CD4-positive, alpha-beta memory T cell (primary cell): ENCODE data around the gene ZNF44. TPM values are rescaled to one million over a fixed set of nuclear protein-coding genes. Genes with fewer than 3 reads are reported as not detected.
A peak's percentile ranks its signal among the peaks of the same experiment; 100 is the strongest.

Experiments
- CTCF ChIA-PET: fragments of 350-600 bp; sonication (Branson Sonifier 250); formaldehyde crosslinking; loops from one replicate; lab custom pipeline; 2021; ENCODE audit warnings: inconsistent platforms; ENCODE audit not compliant: partially characterized antibody; lab: Charles Lee
- POLR2A ChIA-PET: fragments of 350-600 bp; sonication (Branson Sonifier 250); formaldehyde crosslinking; loops from one replicate; lab custom pipeline; 2021; ENCODE audit not compliant: partially characterized antibody; lab: Charles Lee
- DNase-seq, 5 donors: peaks; one replicate each; pipeline versions ENCODE4 v3.0.0 to v3.0.0-alpha.2; 2020 to 2022; ENCODE audit warnings: mixed read lengths in 1 of 5
- H3K27ac ChIP-seq: one replicate; pipeline ENCODE4 v1.7.0; 2013; ENCODE audit warnings: low read depth, low read length
- H3K27me3 ChIP-seq: 2 replicates; pipeline ENCODE4 v1.7.0; 2013; ENCODE audit warnings: mild to moderate bottlenecking, low read length, moderate library complexity; ENCODE audit not compliant: insufficient read depth
- H3K36me3 ChIP-seq: 2 replicates; pipeline ENCODE4 v1.7.0; 2013; ENCODE audit warnings: mild to moderate bottlenecking, low read length, moderate library complexity; ENCODE audit not compliant: insufficient read depth
- H3K4me1 ChIP-seq: 2 replicates; pipeline ENCODE4 v1.7.0; 2013; ENCODE audit warnings: mild to moderate bottlenecking, low read length, moderate library complexity; ENCODE audit not compliant: insufficient read depth
- H3K4me3 ChIP-seq, 2 donors: one replicate each; pipeline ENCODE4 v1.7.0; 2013; ENCODE audit warnings: low read length in 2 of 2, mild to moderate bottlenecking in 1 of 2
- H3K9me3 ChIP-seq, 2 donors: one replicate each; pipeline ENCODE4 v1.7.0; 2013; ENCODE audit warnings: low read length in 2 of 2, control low read depth in 1 of 2; ENCODE audit not compliant: control insufficient read depth in 1 of 2
- H3K27ac Mint-ChIP-seq, 7 donors: one replicate each; pipeline ENCODE4 v1.8.0; 2020 to 2021; ENCODE audit warnings: mixed read lengths in 7 of 7, mild to moderate bottlenecking in 6 of 7, inconsistent platforms in 3 of 7, moderate library complexity in 3 of 7
- H3K27me3 Mint-ChIP-seq, 2 donors: one replicate each; pipeline ENCODE4 v1.8.0; 2020 to 2021; ENCODE audit warnings: mixed read lengths in 2 of 2
- H3K36me3 Mint-ChIP-seq, 2 donors: one replicate each; pipeline ENCODE4 v1.8.0; 2020 to 2021; ENCODE audit warnings: mixed read lengths in 2 of 2, inconsistent platforms in 1 of 2, mild to moderate bottlenecking in 1 of 2
- H3K4me1 Mint-ChIP-seq, 4 donors: one replicate each; pipeline ENCODE4 v1.8.0; 2020 to 2021; ENCODE audit warnings: mixed read lengths in 4 of 4, mild to moderate bottlenecking in 1 of 4
- H3K4me3 Mint-ChIP-seq, 8 donors: one replicate each; pipeline ENCODE4 v1.8.0; 2020 to 2021; ENCODE audit warnings: mixed read lengths in 8 of 8, mild to moderate bottlenecking in 7 of 8, moderate library complexity in 6 of 8, inconsistent platforms in 3 of 8
- H3K9me3 Mint-ChIP-seq, 8 donors: one replicate each; pipeline ENCODE4 v1.8.0; 2020 to 2021; ENCODE audit warnings: mixed read lengths in 8 of 8, mild to moderate bottlenecking in 5 of 8, inconsistent platforms in 3 of 8, moderate library complexity in 1 of 8
- intact Hi-C: fragments of 100-400 bp; cut with micrococcal nuclease; formaldehyde crosslinking; loops from one replicate; pipeline ENCODE4 v1.15.1; 2023
- polyA plus RNA-seq, 2 donors: library from polyadenylated mRNA; unstranded; fragments of 300-500 nt; fragmentation: Illumina TruSeq; gene quantifications; one replicate each; pipeline ENCODE4 v1.2.3, GENCODE V29; 2021
- total RNA-seq, 2 experiments: library from RNA; stranded (reverse); gene quantifications; one replicate each; pipeline ENCODE4 v1.2.3, GENCODE V29; 2021

Gene ZNF44
- total and polyA plus RNA-seq, 4 experiments from 2014 or later = 27.9 to 62.2 (median 53.1) TPM

DNA sequence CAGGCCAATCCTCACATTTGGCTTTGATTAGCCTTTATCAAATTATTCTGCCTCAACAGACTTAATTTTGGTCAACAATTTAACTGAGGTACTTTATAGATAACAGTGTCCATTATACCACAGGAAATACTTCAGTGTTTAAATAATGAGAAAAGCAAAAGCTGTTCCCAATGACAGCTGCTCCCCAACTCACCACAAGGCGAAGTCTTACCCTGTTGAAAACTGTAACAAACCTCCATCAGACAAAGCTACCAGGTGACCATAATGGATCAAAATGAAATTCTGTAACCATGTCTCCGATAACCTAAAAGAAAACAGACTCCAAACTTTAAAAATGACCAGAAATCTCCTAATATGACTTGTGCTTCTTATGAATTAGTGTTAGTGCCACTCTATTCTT lies 50.3 kb downstream of the ZNF44 start:
- Histone ChIP-seq H3K36me3 (peaks cover 9% of the 10 kb centered on the region), H3K9me3 (peaks cover 7 to 30% of the 10 kb centered on the region in 2 donors), H3K4me1 (no peaks in the 10 kb centered on the region), H3K27me3 (no peaks in the 10 kb centered on the region), H3K27ac (no peak overlapping the region), H3K4me3 (no peak overlapping the region)
- Mint-ChIP-seq H3K27ac (no peak overlapping the region), H3K36me3 (peaks cover 62 to 67% of the 10 kb centered on the region in 2 donors), H3K4me3 (no peak overlapping the region), H3K9me3 (peaks cover 0 to 75% (median 66%) of the 10 kb centered on the region in 8 donors), H3K27me3 (no peaks in the 10 kb centered on the region), H3K4me1 (no peaks in the 10 kb centered on the region)
- POLR2A ChIA-PET = no interaction called here
- intact Hi-C loops = no loop called here
- no peak for DNase-seq
- CTCF ChIA-PET = interaction anchor here (0.6 kb wide), 1 partner anchor 288 kb away, joined by 3 read pairs; no protein-coding TSS in a partner anchor

- intact Hi-C loops = no loop called here
- Mint-ChIP-seq H3K9me3 (peaks cover 0 to 50% (median 29%) of the 10 kb centered on the region in 8 donors), H3K4me3 (no peak overlapping the region), H3K27ac (no peak overlapping the region), H3K36me3 (peaks cover 43 to 50% of the 10 kb centered on the region in 2 donors), H3K4me1 (no peaks in the 10 kb centered on the region), H3K27me3 (no peaks in the 10 kb centered on the region)
- H3K4me3 ChIP-seq = no peak overlapping the region
- no peaks in the 10 kb centered on the region for H3K27me3 ChIP-seq
- no peaks in the 10 kb centered on the region for H3K4me1 ChIP-seq
- POLR2A ChIA-PET = no interaction called here
- no peaks in the 10 kb centered on the region for H3K36me3 ChIP-seq
- no peaks in the 10 kb centered on the region for H3K9me3 ChIP-seq
- DNase-seq = peak in 1 of 5 donors; percentile 25
- no peak overlapping the region for H3K27ac ChIP-seq
- CTCF ChIA-PET = no interaction called here
Observed at GRCh38 chr19:12237143-12237839, 57.4 kb downstream of the ZNF44 start.

DNA sequence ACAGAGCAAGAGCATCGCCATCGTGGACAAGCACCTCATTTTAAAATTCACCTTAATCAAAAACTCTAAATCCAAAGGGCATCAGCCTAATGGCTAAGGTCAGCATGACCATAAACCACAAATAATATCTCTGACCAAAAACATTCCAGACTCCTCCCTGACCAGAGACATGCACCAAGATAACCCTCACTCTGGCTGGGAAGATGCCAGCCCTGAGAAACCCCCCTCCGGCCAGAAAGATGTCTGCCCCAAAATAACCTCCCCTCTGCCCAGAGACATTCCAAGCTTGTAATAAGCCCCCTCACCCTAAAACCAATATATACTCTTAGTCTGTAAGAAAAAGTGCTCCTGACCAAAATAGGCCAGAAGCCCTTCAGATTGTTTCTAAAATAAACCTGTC lies 61.7 kb downstream of the ZNF44 start:
- no peak overlapping the region for H3K27ac ChIP-seq
- intact Hi-C loops = no loop called here
- Mint-ChIP-seq H3K4me3 (no peak overlapping the region), H3K9me3 (peaks cover 0 to 55% (median 32%) of the 10 kb centered on the region in 8 donors), H3K36me3 (peaks cover 56 to 67% of the 10 kb centered on the region in 2 donors), H3K4me1 (peaks cover 0 to 5% (median 0%) of the 10 kb centered on the region in 4 donors), H3K27me3 (no peaks in the 10 kb centered on the region), H3K27ac (no peak overlapping the region)
- no peak overlapping the region for H3K4me3 ChIP-seq
- no peaks in the 10 kb centered on the region for H3K4me1 ChIP-seq
- DNase-seq = no peak
- CTCF ChIA-PET = no interaction called here
- H3K27me3 ChIP-seq = no peaks in the 10 kb centered on the region
- POLR2A ChIA-PET = no interaction called here
- H3K9me3 ChIP-seq = no peaks in the 10 kb centered on the region
- no peaks in the 10 kb centered on the region for H3K36me3 ChIP-seq

- intact Hi-C loops = no loop called here
- Histone ChIP-seq H3K27me3 (no peaks in the 10 kb centered on the region), H3K4me1 (no peaks in the 10 kb centered on the region), H3K4me3 (no peak overlapping the region), H3K36me3 (no peaks in the 10 kb centered on the region), H3K27ac (no peak overlapping the region), H3K9me3 (no peaks in the 10 kb centered on the region)
- peak overlapping the region in 1 of 7 donors; percentile 62 for H3K27ac Mint-ChIP-seq
- H3K4me1 Mint-ChIP-seq = peaks cover 0 to 5% (median 0%) of the 10 kb centered on the region in 4 donors
- POLR2A ChIA-PET = interaction anchor here (0.8 kb wide), 1 partner anchor 103 kb away, joined by 3 read pairs; no protein-coding TSS in a partner anchor
- H3K9me3 Mint-ChIP-seq = peaks cover 0 to 51% (median 30%) of the 10 kb centered on the region in 8 donors
- DNase-seq = no peak
- H3K4me3 Mint-ChIP-seq = no peak overlapping the region
- peaks cover 54 to 62% of the 10 kb centered on the region in 2 donors for H3K36me3 Mint-ChIP-seq
- CTCF ChIA-PET = no interaction called here
- no peaks in the 10 kb centered on the region for H3K27me3 Mint-ChIP-seq
Observed at GRCh38 chr19:12230751-12231733, 63.6 kb downstream of the ZNF44 start.

- POLR2A ChIA-PET = no interaction called here
- H3K27me3 Mint-ChIP-seq = no peaks in the 10 kb centered on the region
Observed at GRCh38 chr19:12229990-12230389, 64.7 kb downstream of the ZNF44 start.

GRCh38 chr19:12224676-12225075 lies 70.0 kb downstream of the ZNF44 start:
- Mint-ChIP-seq H3K27ac (no peak overlapping the region), H3K9me3 (peaks cover 0 to 18% (median 7%) of the 10 kb centered on the region in 8 donors), H3K27me3 (no peaks in the 10 kb centered on the region), H3K4me1 (no peaks in the 10 kb centered on the region), H3K36me3 (peaks cover 31 to 34% of the 10 kb centered on the region in 2 donors), H3K4me3 (no peak overlapping the region)
- no peak overlapping the region for H3K4me3 ChIP-seq
- H3K4me1 ChIP-seq = no peaks in the 10 kb centered on the region
- intact Hi-C loops = no loop called here
- no peak overlapping the region for H3K27ac ChIP-seq
- ChIA-PET CTCF (no interaction called here), POLR2A (no interaction called here)
- no peaks in the 10 kb centered on the region for H3K36me3 ChIP-seq
- peak in 1 of 5 donors; percentile 29 for DNase-seq
- no peaks in the 10 kb centered on the region for H3K27me3 ChIP-seq
- H3K9me3 ChIP-seq = no peaks in the 10 kb centered on the region

More at GRCh38 chr19:12229990-12230389, 64.7 kb downstream of the ZNF44 start:
- Mint-ChIP-seq H3K36me3 (peaks cover 60 to 67% of the 10 kb centered on the region in 2 donors), H3K27ac (peak overlapping the region in 1 of 7 donors; percentile 61), H3K9me3 (peaks cover 0 to 49% (median 25%) of the 10 kb centered on the region in 8 donors), H3K4me3 (no peak overlapping the region), H3K4me1 (peaks cover 0 to 5% (median 0%) of the 10 kb centered on the region in 4 donors)
- Histone ChIP-seq H3K27ac (no peak overlapping the region), H3K4me1 (no peaks in the 10 kb centered on the region), H3K27me3 (no peaks in the 10 kb centered on the region), H3K36me3 (no peaks in the 10 kb centered on the region), H3K9me3 (no peaks in the 10 kb centered on the region), H3K4me3 (no peak overlapping the region)
- intact Hi-C loops = no loop called here
- DNase-seq = no peak
- CTCF ChIA-PET = no interaction called here
